NCI-H69 (cell line): ENCODE measurements around the gene NUP214.
A peak's percentile ranks its signal among the peaks of the same experiment; 100 is the strongest.

Source experiments
- DNase-seq: peaks from one replicate; lab custom pipeline; 2025; lab: John Stamatoyannopoulos, UW

The NUP214 gene

GRCh38 chr9:131277287-131277909 is 152.0 kb downstream of the NUP214 start:
- peak; percentile 48 for DNase-seq

DNA sequence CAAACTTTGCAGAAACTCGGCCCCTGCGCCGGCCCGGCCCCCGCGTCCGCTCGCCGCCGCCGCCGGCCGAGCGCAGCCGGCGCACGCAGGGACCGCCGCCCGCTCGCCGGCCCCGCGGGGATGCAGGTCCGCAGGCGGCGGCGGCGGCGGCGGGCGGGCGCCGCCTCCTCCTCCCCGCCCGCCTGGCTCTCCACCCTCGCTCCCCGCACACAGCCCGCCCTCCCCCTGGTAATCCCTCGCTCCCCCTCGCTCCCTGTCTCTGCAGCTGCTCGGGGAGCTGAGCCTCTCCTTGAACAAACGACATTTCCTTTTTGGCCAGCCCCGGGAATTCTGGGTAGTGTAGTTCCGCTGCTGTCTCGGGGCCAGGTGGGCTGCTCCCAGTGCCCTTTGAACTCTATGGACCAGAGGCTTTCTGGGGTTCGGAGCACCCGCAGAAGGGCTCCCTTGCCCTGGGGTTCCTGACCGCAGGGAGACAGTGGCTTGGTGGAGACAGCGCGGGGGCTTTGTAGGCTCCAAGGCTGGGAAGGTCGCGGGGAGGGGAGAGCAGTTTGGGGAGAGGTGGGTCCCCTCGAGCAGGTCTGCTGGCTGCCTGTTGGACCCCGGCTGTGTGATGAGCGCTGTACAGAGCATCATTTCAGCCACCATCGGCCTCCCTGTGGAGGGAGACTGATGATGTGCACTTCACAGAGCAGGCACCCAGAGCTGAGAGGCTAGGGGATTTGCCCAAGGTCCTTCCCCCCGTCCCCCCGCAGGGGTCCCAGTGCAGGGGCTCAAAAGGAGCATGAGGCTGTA is 152.7 kb downstream of the NUP214 start:
- DNase-seq = peak; percentile 95

DNA sequence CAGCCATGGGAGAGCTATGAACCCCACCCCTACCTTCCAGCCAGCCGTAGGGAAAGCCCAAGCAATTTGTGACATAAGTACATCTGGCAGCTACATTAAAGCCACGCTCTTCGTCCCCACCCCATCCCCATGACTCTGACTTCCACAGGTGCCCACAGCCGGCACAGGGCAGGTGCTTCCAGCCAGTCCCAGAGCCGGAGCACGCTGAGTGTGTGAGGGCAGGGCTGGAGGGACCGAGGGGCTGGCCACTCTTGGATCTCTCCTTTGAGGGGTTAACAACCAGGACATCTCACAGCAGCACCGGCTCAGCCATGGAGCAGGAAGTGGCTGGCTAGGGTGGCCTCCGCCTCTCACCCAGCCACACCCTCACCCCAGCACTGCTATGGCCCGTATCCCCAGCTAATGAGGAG is 153.3 kb downstream of the NUP214 start:
- DNase-seq = peak; percentile 26

GRCh38 chr9:131279196-131279862 is 153.9 kb downstream of the NUP214 start:
- DNase-seq = no peak

DNA sequence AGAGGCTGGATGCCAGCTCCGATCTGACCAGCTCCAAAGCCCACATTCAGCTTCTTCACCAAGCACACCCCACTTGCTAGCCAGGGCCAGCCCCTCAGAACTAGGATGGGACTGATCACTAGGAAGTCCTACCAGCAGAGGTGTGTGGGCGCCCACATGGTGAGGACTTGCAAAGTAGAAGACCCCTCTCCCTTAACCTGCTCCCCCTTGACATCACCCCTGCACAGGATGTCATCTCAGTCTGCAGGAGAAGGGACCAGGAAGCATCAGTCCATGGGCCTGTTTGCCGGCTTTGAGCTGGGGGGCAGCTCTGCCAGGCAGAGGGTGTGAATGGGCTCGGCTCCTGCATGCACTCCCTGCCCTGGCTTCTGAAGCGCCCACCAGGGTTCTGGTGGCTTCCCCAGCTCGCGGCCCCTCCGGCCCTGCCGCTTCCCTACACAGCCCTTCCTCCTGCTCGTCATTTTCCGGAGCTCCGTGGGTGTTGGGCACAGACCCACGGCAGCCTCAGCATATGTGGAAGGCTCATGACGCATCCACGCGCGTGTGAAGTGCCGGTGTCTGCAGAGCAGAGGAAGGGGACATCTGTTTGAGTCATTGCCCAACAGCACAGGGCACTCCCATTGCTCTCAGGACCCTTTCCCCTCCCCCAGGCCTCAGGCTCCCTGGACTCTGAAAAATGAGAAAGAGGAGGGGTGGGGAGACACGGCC is 154.6 kb downstream of the NUP214 start:
- DNase-seq = no peak

- DNase-seq = no peak
Measured at GRCh38 chr9:131280660-131281059, 155.3 kb downstream of the NUP214 start.

GRCh38 chr9:131281119-131281965 is 156.0 kb downstream of the NUP214 start:
- no peak for DNase-seq

DNA sequence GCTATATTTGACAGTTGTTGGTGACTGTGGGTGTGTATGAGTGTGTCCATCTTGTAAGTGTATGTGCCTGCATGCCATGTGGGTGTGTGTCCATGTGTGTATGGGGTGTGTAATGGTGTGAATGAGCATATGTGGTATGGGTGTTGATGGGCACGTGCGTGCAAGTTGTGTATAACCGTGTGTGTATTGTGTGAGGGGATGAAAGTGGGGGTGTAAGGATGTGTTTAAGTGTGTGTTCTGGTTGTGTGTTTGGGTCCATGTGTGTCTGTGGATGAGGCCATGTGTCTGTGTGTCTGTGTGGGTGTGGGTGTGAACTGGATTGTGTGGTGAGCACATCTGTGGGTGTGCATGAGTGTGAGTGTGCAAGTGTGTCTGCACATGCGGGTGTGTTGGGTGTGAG is 156.8 kb downstream of the NUP214 start:
- no peak for DNase-seq

DNA sequence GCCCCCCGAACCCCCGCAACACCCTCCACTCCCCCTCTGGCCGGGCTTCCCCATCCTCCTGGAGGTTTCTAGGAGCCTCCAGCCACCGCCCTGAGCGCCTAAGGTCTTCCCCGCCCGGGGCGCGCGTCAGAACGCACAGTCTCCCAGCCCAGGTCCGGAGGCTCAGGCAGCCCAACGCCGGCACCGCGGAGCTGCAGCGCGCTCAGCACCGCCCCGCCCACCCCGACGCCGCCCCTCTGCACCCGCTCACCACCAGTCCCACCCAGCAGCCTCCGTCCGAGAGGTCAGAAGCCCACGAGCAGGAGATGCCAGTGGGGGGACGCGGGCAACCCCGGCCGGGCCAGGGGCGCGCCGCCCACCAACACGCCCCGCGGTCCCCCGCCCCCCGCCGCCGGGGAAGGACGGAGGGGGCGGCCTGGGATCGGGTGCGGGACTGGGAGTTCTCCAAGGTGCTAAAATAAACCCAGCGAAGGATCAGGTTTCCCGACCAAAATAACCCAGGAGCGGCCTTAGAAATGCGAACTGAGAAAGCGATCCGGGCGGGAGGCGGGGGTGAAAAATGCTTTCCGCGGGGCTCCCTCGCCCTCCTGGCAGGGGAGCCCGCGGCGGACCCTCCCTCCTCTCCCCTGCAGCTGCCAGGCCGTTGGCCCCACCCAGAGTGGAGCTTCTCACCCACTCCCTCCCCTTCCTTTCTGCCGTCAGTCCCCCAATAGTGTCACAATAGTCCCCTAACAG is 157.5 kb downstream of the NUP214 start:
- DNase-seq = peak; percentile 35
